Esophagus muscularis mucosa (tissue), 3 donors: ENCODE measurements around the gene GRID1.

Experiments used
- CTCF ChIP-seq, 3 experiments: fragments of 200-600 bp in 2 of 3; fragments of 450-650 bp in 1 of 3; sonication (generic) in 2 of 3; IDR thresholded peaks; one replicate each; pipeline ENCODE4 v1.5.1; 2017 to 2019; ENCODE audit warnings: antibody characterized with exemption in 3 of 3, mild to moderate bottlenecking in 2 of 3, moderate library complexity in 1 of 3
- POLR2A ChIP-seq: fragments of 450-650 bp; IDR thresholded peaks from one replicate; pipeline ENCODE4 v1.6.1; 2017; ENCODE audit warnings: antibody characterized with exemption, moderate library complexity, mild to moderate bottlenecking, low read depth
- POLR2AphosphoS5 ChIP-seq, 2 donors: sonication (generic); formaldehyde crosslinking; IDR thresholded peaks; one replicate each; pipeline ENCODE4 v1.6.1; 2017; ENCODE audit warnings: antibody characterized with exemption in 2 of 2

DNA sequence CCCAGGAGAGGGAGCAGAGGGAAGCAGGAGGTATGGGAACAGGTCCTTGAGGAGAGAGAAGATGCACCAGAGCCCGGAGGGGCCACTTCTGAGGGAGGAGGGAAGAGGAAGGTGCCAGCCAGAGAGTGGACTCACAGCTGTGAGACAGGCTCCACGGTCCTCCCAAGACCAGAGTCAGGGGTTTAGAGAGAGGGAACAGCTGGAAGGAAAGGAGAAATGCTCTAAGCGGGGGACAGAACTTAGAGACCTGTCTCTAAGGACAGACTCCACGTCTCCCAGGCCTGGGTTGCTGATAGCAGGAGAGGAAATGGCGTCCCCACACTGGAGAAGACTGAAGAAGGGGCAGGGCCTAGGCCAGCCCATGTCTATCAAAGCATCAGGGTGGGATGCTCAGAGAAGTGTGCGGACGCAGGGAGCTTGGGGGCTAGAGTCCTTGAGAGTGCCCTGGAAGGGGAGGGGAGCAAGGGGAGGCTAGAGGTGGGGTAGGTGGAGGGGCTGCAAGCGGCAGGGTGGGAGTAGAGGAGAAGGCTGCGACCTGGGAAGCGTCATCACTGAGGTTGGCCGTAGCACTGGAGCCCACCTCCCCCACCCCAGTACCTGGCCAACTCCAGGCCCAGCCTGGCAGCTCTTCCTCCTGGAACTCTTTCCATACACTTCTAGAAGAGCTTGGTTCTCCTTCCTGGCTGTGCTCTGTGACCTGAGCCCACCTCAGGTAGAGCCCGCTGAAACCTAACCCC lies 25.6 kb upstream of the GRID1 start:
- no peak for TF ChIP-seq POLR2AphosphoS5 (IDR thresholded peaks at IDR 0.05)
- TF ChIP-seq POLR2A = no peak
- no peak for TF ChIP-seq CTCF (IDR thresholded peaks at IDR 0.05)
